K562 (cell line): Measurements from ENCODE around the gene CHST15. TPM values are rescaled to one million over a fixed set of nuclear protein-coding genes. Genes with fewer than 3 reads are reported as not detected.

Experiments used
- ARNT ChIP-seq, 2 experiments: fragments of 450-650 bp; IDR thresholded peaks; 2 replicates each; pipeline ENCODE4 v1.6.1; 2016; ENCODE audit warnings: mild to moderate bottlenecking in 1 of 2
- KDM5B ChIP-seq: fragments of 200-600 bp; sonication (generic); IDR thresholded peaks from 2 replicates; pipeline ENCODE4 v1.6.1; 2012; ENCODE audit warnings: low read depth, mild to moderate bottlenecking, moderate library complexity, low read length, control low read depth, inconsistent platforms; ENCODE audit not compliant: insufficient replicate concordance
- NONO ChIP-seq, 2 experiments: fragments of 200-400 bp in 1 of 2; fragments of 450-650 bp in 1 of 2; formaldehyde crosslinking in 1 of 2; IDR thresholded peaks; 2 replicates each; pipeline ENCODE4 v1.6.1; 2017; ENCODE audit warnings: low read depth in 2 of 2, mild to moderate bottlenecking in 2 of 2, moderate library complexity in 2 of 2, low read length in 1 of 2
- NR3C1 ChIP-seq: sonication (generic); formaldehyde crosslinking; IDR thresholded peaks from 2 replicates; pipeline ENCODE4 v1.8.1; 2022; ENCODE audit warnings: missing genetic modification reagents
- PHF20 ChIP-seq: fragments of 450-650 bp; IDR thresholded peaks from 2 replicates; pipeline ENCODE4 v1.6.1; 2018; ENCODE audit not compliant: partially characterized antibody
- TCF7L2 ChIP-seq: fragments of 150-350 bp; IDR thresholded peaks from 2 replicates; pipeline ENCODE4 v1.6.1; 2016; ENCODE audit warnings: low read depth, mild to moderate bottlenecking, low read length, moderate library complexity
- XRCC3 ChIP-seq: fragments of 450-650 bp; IDR thresholded peaks from 2 replicates; pipeline ENCODE4 v1.6.1; 2017; ENCODE audit warnings: mild to moderate bottlenecking, moderate library complexity
- ZNF12 ChIP-seq: sonication (generic); formaldehyde crosslinking; IDR thresholded peaks from 2 replicates; pipeline ENCODE4 v1.4.0; 2020; ENCODE audit warnings: mild to moderate bottlenecking, missing genetic modification reagents
- polyA plus RNA-seq, 8 experiments: library from polyadenylated mRNA; depleted of rRNA in 4 of 8; stranded (reverse) in 5 of 8; unstranded in 3 of 8; fragments of >200 nt; fragmentation: Nextera tagmentation in 2 of 8; fragmentation: Illumina TruSeq in 1 of 8; extraction: Ambion mirVana in 2 of 8; extraction: Trizol in 1 of 8; gene quantifications; 2 replicates each; pipeline versions ENCODE4 v1.2.1 to v1.2.3, GENCODE V29; 2011 to 2014; ENCODE audit warnings: inconsistent platforms in 1 of 8, missing spikeins in 1 of 8
- total RNA-seq, 7 experiments: library from RNA; depleted of rRNA in 6 of 7; stranded (reverse); fragments of >200 nt in 6 of 7; fragmentation: Illumina TruSeq in 2 of 7; extraction: Trizol in 2 of 7; gene quantifications; 2 replicates each; pipeline versions ENCODE4 v1.2.1 to v1.2.3, GENCODE V29; 2011 to 2021; ENCODE audit warnings: low replicate concordance in 1 of 7
- TF ChIP-seq, protein P1 (sequence below): fragments of 450-650 bp; IDR thresholded peaks from 2 replicates; pipeline ENCODE4 v1.6.1; 2016; ENCODE audit warnings: low read depth
- TF ChIP-seq, protein P2 (sequence below): IDR thresholded peaks from 3 replicates; pipeline ENCODE4 v1.6.1; 2011; ENCODE audit warnings: borderline replicate concordance, mild to moderate bottlenecking; ENCODE audit not compliant: insufficient read length, insufficient read depth

The CHST15 gene
- total and polyA plus RNA-seq, 9 of the 15 experiments (the other 6 are each of a cell fraction or from before 2014, with no cell fraction given) = 0.04 to 0.16 (median 0.08) TPM

DNA sequence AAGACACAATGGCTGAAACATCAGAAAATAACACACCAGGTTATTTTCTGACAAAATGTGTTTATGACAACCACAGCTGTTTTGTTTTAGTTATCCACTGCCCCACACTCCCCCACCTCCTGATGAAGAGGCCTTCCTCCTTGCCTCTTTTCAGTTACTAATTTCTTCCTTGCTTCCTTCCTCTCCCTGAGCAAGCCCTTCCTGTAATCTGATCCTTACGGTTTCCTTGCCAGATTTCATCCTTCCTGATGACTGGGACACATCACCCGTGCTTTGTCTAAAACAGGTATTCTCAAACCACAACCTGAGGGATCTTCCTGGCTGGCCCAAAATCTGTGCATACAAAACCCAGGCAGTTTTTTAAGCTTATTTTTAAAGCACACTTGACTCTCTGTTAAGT lies 39.4 kb downstream of the CHST15 start (continued):
- TF ChIP-seq, protein P1, sequence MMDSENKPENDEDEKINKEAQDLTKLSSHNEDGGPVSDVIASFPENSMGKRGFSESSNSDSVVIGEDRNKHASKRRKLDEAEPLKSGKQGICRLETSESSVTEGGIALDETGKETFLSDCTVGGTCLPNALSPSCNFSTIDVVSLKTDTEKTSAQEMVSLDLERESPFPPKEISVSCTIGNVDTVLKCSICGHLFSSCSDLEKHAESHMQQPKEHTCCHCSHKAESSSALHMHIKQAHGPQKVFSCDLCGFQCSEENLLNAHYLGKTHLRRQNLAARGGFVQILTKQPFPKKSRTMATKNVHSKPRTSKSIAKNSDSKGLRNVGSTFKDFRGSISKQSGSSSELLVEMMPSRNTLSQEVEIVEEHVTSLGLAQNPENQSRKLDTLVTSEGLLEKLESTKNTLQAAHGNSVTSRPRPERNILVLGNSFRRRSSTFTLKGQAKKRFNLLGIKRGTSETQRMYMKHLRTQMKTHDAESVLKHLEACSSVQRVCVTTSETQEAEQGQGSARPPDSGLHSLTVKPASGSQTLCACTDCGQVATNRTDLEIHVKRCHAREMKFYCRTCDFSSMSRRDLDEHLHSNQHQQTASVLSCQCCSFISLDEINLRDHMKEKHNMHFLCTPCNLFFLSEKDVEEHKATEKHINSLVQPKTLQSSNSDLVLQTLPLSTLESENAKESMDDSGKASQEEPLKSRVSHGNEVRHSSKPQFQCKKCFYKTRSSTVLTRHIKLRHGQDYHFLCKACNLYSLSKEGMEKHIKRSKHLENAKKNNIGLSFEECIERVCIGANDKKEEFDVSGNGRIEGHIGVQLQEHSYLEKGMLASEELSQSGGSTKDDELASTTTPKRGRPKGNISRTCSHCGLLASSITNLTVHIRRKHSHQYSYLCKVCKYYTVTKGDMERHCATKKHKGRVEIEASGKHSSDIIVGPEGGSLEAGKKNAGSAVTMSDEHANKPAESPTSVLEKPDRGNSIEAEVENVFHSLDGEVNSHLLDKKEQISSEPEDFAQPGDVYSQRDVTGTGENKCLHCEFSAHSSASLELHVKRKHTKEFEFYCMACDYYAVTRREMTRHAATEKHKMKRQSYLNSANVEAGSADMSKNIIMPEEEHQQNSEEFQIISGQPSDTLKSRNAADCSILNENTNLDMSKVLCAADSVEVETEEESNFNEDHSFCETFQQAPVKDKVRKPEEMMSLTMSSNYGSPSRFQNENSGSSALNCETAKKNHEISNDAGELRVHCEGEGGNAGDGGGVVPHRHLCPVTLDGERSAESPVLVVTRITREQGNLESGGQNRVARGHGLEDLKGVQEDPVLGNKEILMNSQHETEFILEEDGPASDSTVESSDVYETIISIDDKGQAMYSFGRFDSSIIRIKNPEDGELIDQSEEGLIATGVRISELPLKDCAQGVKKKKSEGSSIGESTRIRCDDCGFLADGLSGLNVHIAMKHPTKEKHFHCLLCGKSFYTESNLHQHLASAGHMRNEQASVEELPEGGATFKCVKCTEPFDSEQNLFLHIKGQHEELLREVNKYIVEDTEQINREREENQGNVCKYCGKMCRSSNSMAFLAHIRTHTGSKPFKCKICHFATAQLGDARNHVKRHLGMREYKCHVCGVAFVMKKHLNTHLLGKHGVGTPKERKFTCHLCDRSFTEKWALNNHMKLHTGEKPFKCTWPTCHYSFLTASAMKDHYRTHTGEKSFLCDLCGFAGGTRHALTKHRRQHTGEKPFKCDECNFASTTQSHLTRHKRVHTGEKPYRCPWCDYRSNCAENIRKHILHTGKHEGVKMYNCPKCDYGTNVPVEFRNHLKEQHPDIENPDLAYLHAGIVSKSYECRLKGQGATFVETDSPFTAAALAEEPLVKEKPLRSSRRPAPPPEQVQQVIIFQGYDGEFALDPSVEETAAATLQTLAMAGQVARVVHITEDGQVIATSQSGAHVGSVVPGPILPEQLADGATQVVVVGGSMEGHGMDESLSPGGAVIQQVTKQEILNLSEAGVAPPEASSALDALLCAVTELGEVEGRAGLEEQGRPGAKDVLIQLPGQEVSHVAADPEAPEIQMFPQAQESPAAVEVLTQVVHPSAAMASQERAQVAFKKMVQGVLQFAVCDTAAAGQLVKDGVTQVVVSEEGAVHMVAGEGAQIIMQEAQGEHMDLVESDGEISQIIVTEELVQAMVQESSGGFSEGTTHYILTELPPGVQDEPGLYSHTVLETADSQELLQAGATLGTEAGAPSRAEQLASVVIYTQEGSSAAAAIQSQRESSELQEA = no peak
- no peak for TF ChIP-seq KDM5B
- TF ChIP-seq PHF20 = no peak
- TF ChIP-seq ZNF12 = no peak
- no peak for TF ChIP-seq NR3C1
- TF ChIP-seq ARNT (IDR thresholded peaks at IDR 0.05) = no peak
- TF ChIP-seq XRCC3 = no peak
- TF ChIP-seq TCF7L2 = no peak
- TF ChIP-seq NONO (IDR thresholded peaks at IDR 0.05; ENCODE audit: low read depth in 2 of 2, low read length in 1 of 2) = no peak
- TF ChIP-seq, protein P2, sequence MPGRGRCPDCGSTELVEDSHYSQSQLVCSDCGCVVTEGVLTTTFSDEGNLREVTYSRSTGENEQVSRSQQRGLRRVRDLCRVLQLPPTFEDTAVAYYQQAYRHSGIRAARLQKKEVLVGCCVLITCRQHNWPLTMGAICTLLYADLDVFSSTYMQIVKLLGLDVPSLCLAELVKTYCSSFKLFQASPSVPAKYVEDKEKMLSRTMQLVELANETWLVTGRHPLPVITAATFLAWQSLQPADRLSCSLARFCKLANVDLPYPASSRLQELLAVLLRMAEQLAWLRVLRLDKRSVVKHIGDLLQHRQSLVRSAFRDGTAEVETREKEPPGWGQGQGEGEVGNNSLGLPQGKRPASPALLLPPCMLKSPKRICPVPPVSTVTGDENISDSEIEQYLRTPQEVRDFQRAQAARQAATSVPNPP = no peak
